Effector memory CD4-positive, alpha-beta T cell (primary cell): ENCODE measurements around the gene LPGAT1.

Source experiments
- DNase-seq, 3 donors: peaks; one replicate each; pipeline ENCODE4 v3.0.0-alpha.2; 2020
- H3K27ac ChIP-seq: 2 replicates; pipeline ENCODE4 v1.7.0; 2013; ENCODE audit warnings: mild to moderate bottlenecking, low read length, moderate library complexity; ENCODE audit not compliant: insufficient read depth, poor library complexity, severe bottlenecking
- H3K27me3 ChIP-seq: replicated peaks from 2 replicates; pipeline ENCODE4 v1.7.0; 2013; ENCODE audit warnings: mild to moderate bottlenecking, low read length; ENCODE audit not compliant: insufficient read depth, control insufficient read depth, poor library complexity, severe bottlenecking
- H3K36me3 ChIP-seq: 2 replicates; pipeline ENCODE4 v1.7.0; 2013; ENCODE audit warnings: mild to moderate bottlenecking, low read length, moderate library complexity; ENCODE audit not compliant: control insufficient read depth, insufficient read depth
- H3K4me1 ChIP-seq: 2 replicates; pipeline ENCODE4 v1.7.0; 2013; ENCODE audit warnings: low read length, mild to moderate bottlenecking; ENCODE audit not compliant: control insufficient read depth, insufficient read depth, poor library complexity, severe bottlenecking
- H3K4me3 ChIP-seq: 2 replicates; pipeline ENCODE4 v1.7.0; 2013; ENCODE audit warnings: low read length, low read depth, mild to moderate bottlenecking; ENCODE audit not compliant: insufficient read depth, poor library complexity, severe bottlenecking
- H3K9me3 ChIP-seq: 2 replicates; pipeline ENCODE4 v1.7.0; 2013; ENCODE audit warnings: mild to moderate bottlenecking, low read length, moderate library complexity; ENCODE audit not compliant: control insufficient read depth

The LPGAT1 gene

DNA sequence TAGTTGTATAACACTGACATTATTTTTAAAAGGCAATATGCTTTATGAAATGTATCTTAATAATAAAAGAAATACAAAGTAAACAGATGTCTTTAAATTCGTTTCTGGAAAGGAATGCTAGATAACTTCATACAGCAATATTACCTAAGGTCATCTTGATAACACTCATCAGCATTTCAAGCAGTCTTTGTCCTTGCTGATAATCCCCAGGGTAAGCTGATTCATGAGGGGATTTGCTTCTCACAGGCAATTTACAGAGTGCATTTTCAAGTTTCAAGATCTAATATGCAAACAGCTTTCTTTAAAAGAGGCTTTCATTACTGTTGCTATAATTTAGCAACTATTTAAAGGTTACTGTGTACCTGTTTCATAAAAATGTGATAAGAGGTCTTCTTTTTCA lies 80.0 kb downstream of the LPGAT1 start:
- no peak for DNase-seq
- H3K27ac ChIP-seq = no peak overlapping the region
- H3K4me3 ChIP-seq = no peak overlapping the region
- H3K4me1 ChIP-seq = no peaks in the 10 kb centered on the region
- H3K27me3 ChIP-seq = no peaks in the 10 kb centered on the region
- no peaks in the 10 kb centered on the region for H3K9me3 ChIP-seq
- H3K36me3 ChIP-seq = peaks cover 4% of the 10 kb centered on the region

DNA sequence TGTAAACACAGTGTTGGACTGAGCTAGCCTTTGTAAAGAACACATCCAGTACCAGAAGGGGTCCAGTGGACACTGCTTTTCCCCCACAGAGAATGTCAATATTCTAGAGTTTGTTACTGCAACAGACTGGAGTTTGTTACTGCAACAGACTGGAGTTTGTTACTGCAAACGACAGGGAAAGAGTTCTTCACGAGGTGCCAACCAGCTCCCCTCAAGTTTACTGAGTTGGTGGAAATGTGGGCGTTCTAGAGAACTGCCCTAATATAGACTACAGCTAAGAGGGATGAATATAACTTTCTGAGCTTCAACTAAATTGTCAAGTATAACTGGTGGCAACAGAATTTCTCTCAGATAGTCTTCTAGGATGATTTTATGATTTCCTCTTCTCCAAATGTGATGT lies 81.3 kb downstream of the LPGAT1 start:
- no peak overlapping the region for H3K27ac ChIP-seq
- no peaks in the 10 kb centered on the region for H3K9me3 ChIP-seq
- H3K4me1 ChIP-seq = no peaks in the 10 kb centered on the region
- no peaks in the 10 kb centered on the region for H3K27me3 ChIP-seq
- no peak for DNase-seq
- peaks cover 4% of the 10 kb centered on the region for H3K36me3 ChIP-seq
- H3K4me3 ChIP-seq = no peak overlapping the region

DNA sequence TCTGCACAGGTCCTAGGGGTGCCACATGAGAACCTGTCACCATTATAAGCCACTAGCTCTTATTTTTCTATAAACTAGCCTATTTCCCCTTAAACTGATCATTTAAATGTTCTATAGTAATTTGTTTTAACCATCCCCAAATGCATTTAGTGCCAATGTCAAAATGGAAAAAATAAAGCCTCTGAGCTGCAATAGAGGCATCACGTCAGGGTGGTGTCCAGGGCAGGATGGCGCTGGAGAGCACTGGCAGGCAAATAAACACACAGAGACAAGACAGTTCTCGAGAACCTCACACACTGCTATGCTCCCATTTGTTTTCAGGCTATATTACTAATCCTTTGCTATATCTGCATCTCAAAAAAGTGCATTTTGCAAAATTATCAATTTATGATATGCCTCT lies 81.8 kb downstream of the LPGAT1 start:
- no peaks in the 10 kb centered on the region for H3K4me1 ChIP-seq
- DNase-seq = no peak
- H3K27ac ChIP-seq = no peak overlapping the region
- H3K27me3 ChIP-seq = no peaks in the 10 kb centered on the region
- H3K36me3 ChIP-seq = peaks cover 4% of the 10 kb centered on the region
- H3K9me3 ChIP-seq = no peaks in the 10 kb centered on the region
- no peak overlapping the region for H3K4me3 ChIP-seq

DNA sequence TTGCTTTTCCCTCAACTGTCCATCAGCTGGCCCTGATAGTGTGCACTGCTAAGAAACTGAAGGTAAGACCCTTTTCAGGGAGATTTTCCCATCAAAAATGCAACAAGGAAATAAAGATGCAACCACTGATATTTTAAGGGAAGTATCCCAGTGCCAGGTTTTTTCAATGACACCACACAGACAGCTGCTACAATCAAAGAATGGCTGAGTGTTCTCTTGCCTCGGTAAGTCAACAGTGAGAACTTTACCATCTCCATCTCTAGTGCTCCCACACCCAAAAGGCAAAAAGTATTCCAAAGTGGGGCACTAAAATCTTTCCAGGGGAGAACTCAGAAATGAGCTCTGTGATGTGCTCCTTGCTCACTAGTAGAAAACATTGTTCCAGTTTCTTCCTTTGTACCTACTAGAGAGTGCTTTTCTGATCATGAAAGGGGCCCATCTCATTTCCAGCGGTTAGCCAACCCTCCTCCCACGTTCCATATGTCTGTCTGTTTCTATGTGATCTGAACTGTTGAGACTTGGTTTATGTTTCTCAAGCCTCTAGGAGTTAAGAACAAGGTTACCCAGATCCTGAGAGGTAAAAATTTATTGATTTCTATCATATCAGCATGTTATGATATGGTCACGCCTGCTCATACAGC lies 87.6 kb downstream of the LPGAT1 start:
- H3K36me3 ChIP-seq = no peaks in the 10 kb centered on the region
- peaks cover 12% of the 10 kb centered on the region for H3K4me1 ChIP-seq
- H3K27me3 ChIP-seq = no peaks in the 10 kb centered on the region
- H3K27ac ChIP-seq = no peak overlapping the region
- DNase-seq = no peak
- H3K9me3 ChIP-seq = no peaks in the 10 kb centered on the region
- no peak overlapping the region for H3K4me3 ChIP-seq

DNA sequence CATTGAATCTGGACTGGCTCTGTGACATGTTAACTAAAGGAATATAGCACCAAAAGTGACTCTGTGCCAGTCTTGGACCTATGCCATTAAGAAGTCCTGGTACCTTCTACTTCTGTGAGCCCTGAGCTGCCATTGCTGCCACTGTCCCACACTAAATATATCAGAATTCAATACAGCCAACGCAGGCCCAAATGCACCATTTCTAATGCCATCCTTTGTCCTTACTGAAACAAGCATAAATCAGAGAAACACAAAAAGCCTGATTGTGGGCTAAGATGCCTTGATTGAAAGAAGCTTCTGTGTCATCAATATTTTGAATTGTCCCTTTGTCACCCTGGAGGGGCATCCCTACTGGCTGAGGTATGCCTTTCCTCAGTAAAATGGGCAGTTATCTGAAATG lies 88.3 kb downstream of the LPGAT1 start:
- Histone ChIP-seq H3K27me3 (no peaks in the 10 kb centered on the region), H3K36me3 (no peaks in the 10 kb centered on the region), H3K4me3 (no peak overlapping the region), H3K4me1 (peaks cover 14% of the 10 kb centered on the region), H3K27ac (no peak overlapping the region), H3K9me3 (no peaks in the 10 kb centered on the region)
- DNase-seq = no peak

DNA sequence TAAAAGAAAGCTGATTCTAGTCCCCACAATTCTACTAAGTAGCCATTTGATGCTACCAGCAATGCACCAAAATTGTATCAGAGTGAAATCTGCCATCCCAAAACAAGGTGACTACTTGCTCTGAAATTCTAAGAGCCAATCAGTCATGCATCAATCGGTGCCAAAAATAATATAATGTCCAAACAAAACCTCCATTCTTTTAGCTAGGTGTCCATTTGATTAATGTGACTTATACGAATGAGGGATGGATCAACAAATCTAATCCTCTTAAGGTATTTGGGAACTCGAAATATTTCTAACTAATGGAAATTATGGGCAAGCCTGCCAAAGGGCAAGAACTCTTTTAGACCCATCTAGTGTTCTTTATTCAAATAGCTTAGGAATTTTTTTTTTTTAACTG lies 88.8 kb downstream of the LPGAT1 start:
- no peaks in the 10 kb centered on the region for H3K36me3 ChIP-seq
- peaks cover 14% of the 10 kb centered on the region for H3K4me1 ChIP-seq
- no peak overlapping the region for H3K4me3 ChIP-seq
- no peak overlapping the region for H3K27ac ChIP-seq
- H3K9me3 ChIP-seq = no peaks in the 10 kb centered on the region
- DNase-seq = no peak
- H3K27me3 ChIP-seq = no peaks in the 10 kb centered on the region

DNA sequence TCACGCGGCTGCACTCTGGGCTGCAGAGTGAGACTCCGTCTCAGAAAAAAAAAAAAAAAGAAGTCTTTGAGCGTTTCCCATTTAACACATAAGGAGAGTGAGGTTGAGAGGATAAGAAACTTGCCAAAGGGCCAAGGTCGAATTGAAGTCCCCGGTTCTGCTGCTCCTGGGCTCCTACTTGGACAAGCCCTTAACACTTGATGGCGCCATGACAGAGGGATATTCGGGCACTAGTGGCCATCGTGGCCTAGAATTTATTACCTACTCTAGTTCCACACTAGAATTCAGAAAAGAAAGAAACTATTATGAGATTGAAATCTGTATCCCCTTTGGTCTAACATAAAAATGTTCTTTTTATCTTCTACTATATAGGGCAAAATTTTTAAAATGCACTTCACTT lies 89.4 kb downstream of the LPGAT1 start:
- H3K9me3 ChIP-seq = no peaks in the 10 kb centered on the region
- no peaks in the 10 kb centered on the region for H3K36me3 ChIP-seq
- no peak overlapping the region for H3K4me3 ChIP-seq
- no peaks in the 10 kb centered on the region for H3K27me3 ChIP-seq
- H3K27ac ChIP-seq = no peak overlapping the region
- DNase-seq = no peak
- peaks cover 14% of the 10 kb centered on the region for H3K4me1 ChIP-seq

DNA sequence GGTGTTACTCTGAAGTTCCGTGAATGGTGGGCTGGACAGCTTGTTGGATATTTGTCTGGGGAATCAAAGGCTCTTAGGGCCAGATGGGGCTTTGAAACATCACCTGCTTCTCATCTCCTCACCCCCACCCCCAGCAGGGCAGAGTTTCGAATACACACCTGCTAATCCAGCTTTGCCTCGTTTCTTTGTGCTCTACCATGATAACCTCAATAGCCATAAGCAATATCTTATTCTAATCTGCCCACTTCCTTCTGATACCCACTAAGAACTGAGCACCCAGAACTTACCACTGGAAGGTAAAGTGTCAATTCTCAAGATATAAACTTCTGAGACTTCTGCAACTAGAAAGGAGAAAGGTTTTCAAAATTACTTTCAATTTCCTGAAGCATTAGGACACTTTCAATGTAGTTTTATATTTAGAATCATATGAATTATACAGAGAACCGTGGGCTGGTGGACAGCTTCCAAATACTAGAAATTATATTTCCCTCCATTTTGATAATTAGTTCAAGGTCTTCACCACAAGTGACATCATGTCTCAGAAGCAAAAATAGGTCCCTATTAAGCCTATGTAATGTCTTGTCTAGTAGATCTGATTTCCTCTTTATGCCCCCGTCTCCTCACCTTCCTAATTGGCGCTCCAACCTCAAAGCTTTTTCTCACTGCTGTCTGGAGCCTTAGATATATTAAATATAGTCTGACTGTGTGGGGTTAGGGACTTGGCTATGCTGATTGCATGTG lies 90.7 kb downstream of the LPGAT1 start:
- Histone ChIP-seq H3K27ac (no peak overlapping the region), H3K36me3 (no peaks in the 10 kb centered on the region), H3K4me3 (no peak overlapping the region), H3K9me3 (no peaks in the 10 kb centered on the region), H3K4me1 (peaks cover 14% of the 10 kb centered on the region), H3K27me3 (no peaks in the 10 kb centered on the region)
- no peak for DNase-seq

DNA sequence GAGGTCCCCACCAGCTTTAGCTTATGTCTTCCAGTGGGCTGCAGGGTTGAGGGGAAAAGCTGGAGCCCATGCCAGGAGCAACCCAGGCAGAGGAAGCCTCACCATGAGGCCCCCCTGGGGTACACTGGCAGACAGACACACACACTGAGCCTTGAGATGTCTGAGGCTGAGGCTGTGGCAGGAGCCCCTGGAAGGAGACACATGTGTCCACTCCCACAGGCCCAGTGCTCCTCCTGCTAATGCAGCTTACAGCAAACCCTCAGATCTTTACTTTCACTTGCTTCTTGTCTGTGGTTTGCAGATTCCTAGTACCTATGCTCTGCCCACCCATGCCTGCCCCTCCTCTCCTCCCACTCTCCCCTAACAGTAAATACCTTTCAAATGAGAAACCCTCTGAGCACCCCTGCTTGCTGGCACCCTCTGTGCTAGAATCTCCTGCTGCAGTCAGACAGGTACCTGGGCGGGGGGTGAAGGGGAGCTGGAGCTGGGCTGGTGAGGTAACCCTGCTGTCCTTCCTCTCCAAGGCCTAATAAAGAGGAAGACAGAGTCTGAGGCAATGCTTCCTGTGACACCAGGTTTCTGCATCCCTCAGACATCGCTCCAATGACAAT lies 91.8 kb downstream of the LPGAT1 start:
- Histone ChIP-seq H3K4me3 (no peak overlapping the region), H3K27ac (no peak overlapping the region)
- DNase-seq = no peak

DNA sequence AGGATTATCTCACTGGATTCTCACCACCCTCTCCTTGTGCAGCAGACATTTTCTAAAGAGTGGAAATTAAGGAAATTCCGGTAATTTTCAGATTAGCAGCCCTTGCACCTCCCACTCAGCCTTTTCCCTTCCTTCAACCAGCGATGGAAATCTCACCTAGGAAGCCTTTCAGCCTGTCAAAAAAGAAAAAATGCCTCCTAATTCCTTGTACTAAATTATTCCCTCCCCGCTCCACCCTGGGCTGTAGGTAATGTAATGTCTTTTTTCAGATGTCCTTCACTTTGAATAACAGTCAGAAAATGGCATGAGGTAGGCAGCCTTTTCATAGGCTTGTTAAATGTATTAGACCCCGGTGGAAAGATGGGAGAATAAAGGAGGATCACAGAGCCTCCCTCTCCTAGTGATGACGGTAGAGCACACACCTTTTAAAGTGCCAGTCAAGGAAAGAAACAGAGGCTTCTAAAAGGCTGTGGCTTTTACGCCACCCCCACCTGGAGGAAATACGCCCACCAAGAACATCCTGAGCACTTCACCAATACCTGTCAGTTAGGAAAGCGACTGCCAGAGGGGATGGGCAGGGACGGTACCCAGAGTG lies 92.4 kb downstream of the LPGAT1 start:
- H3K27me3 ChIP-seq = no peaks in the 10 kb centered on the region
- H3K36me3 ChIP-seq = no peaks in the 10 kb centered on the region
- H3K9me3 ChIP-seq = no peaks in the 10 kb centered on the region
- H3K4me3 ChIP-seq = no peak overlapping the region
- H3K4me1 ChIP-seq = peaks cover 14% of the 10 kb centered on the region
- no peak for DNase-seq
- no peak overlapping the region for H3K27ac ChIP-seq

More for the DNA sequence above, 91.8 kb downstream of the LPGAT1 start:
- Histone ChIP-seq H3K36me3 (no peaks in the 10 kb centered on the region), H3K4me1 (peaks cover 14% of the 10 kb centered on the region), H3K27me3 (no peaks in the 10 kb centered on the region), H3K9me3 (no peaks in the 10 kb centered on the region)
